ENCODE measurements around the gene NBAS. TPM values are rescaled to one million over a fixed set of nuclear protein-coding genes. Genes with fewer than 3 reads are reported as not detected.
A peak's percentile ranks its signal among the peaks of the same experiment; 100 is the strongest.

NBAS gene
- total and polyA plus RNA-seq, 7 experiments from 2014 or later, result 18.6 to 41.6 (median 32.7) TPM

GRCh38 chr2:15570104-15570503 is 9.0 kb upstream of the NBAS start:
- Histone ChIP-seq H3K4me3 (ENCODE audit: low read length) (no peak overlapping the region), H3K4me1 (ENCODE audit: control insufficient read depth in 2 of 2, insufficient read depth in 2 of 2, low read length in 2 of 2) (no peaks in the 10 kb centered on the region), H3K36me3 (ENCODE audit: control insufficient read depth in 2 of 3, insufficient read depth in 3 of 3, low read length in 3 of 3) (no peaks in the 10 kb centered on the region), H3K27me3 (ENCODE audit: control insufficient read depth in 2 of 2, insufficient read depth in 2 of 2, low read length in 2 of 2) (no peaks in the 10 kb centered on the region), H3K27ac (ENCODE audit: low read depth, low read length) (no peak overlapping the region), H3K9me3 (ENCODE audit: control insufficient read depth in 2 of 3, low read length in 3 of 3) (no peaks in the 10 kb centered on the region)
- ChIA-PET CTCF (no interaction called here), POLR2A (no interaction called here)
- no peak for ATAC-seq
- Mint-ChIP-seq H3K36me3 (no peaks in the 10 kb centered on the region), H3K27ac (no peak overlapping the region), H3K27me3 (peaks cover 0 to 14% (median 6%) of the 10 kb centered on the region in 5 donors), H3K4me1 (no peaks in the 10 kb centered on the region), H3K9me3 (no peaks in the 10 kb centered on the region), H3K4me3 (no peak overlapping the region)
- DNase-seq, result no peak
- intact Hi-C loops (cut with micrococcal nuclease), result loop anchor here (10.0 kb wide), 3 partner anchors 85 to 935 kb away; partner anchors contain the start of gene LRATD1 (in 1 of the 2)

GRCh38 chr2:15568874-15569273 is 7.7 kb upstream of the NBAS start:
- H3K27me3 Mint-ChIP-seq, result peaks cover 4 to 16% (median 6%) of the 10 kb centered on the region in 5 donors
- no peaks in the 10 kb centered on the region for H3K9me3 Mint-ChIP-seq
- no peaks in the 10 kb centered on the region for H3K9me3 ChIP-seq (ENCODE audit: control insufficient read depth in 2 of 3, low read length in 3 of 3)

GRCh38 chr2:15566912-15567311 is 5.8 kb upstream of the NBAS start:
- Histone ChIP-seq H3K4me1 (ENCODE audit: control insufficient read depth in 2 of 2, insufficient read depth in 2 of 2, low read length in 2 of 2) (peaks cover 0 to 9% of the 10 kb centered on the region in 2 donors), H3K9me3 (ENCODE audit: control insufficient read depth in 2 of 3, low read length in 3 of 3) (no peaks in the 10 kb centered on the region), H3K27me3 (ENCODE audit: control insufficient read depth in 2 of 2, insufficient read depth in 2 of 2, low read length in 2 of 2) (no peaks in the 10 kb centered on the region), H3K4me3 (ENCODE audit: low read length) (no peak overlapping the region), H3K36me3 (ENCODE audit: control insufficient read depth in 2 of 3, insufficient read depth in 3 of 3, low read length in 3 of 3) (no peaks in the 10 kb centered on the region), H3K27ac (ENCODE audit: low read depth, low read length) (no peak overlapping the region)
- Mint-ChIP-seq H3K4me3 (no peak overlapping the region), H3K9me3 (peaks cover 0 to 2% (median 0%) of the 10 kb centered on the region in 11 donors), H3K27me3 (peaks cover 4 to 16% (median 6%) of the 10 kb centered on the region in 5 donors), H3K27ac (no peak overlapping the region), H3K36me3 (no peaks in the 10 kb centered on the region), H3K4me1 (peaks cover 7 to 18% (median 15%) of the 10 kb centered on the region in 7 donors)
- ChIA-PET CTCF (interaction anchor here (0.7 kb wide), 1 partner anchor 22 kb away, joined by 3 read pairs; no protein-coding TSS in a partner anchor), POLR2A (interaction anchor here (0.7 kb wide), 1 partner anchor 17 kb away, joined by 3 read pairs; no protein-coding TSS in a partner anchor)
- DNase-seq (no peak), ATAC-seq (no peak)
- intact Hi-C loops (cut with micrococcal nuclease), result no loop called here

More at GRCh38 chr2:15568874-15569273, 7.7 kb upstream of the NBAS start:
- no peaks in the 10 kb centered on the region for H3K36me3 Mint-ChIP-seq
- H3K27ac ChIP-seq (ENCODE audit: low read depth, low read length), result no peak overlapping the region
- H3K4me3 ChIP-seq (ENCODE audit: low read length), result no peak overlapping the region
- CTCF ChIA-PET, result no interaction called here
- H3K4me1 Mint-ChIP-seq, result no peaks in the 10 kb centered on the region
- H3K4me1 ChIP-seq (ENCODE audit: control insufficient read depth in 2 of 2, insufficient read depth in 2 of 2, low read length in 2 of 2), result no peaks in the 10 kb centered on the region
- no peaks in the 10 kb centered on the region for H3K27me3 ChIP-seq (ENCODE audit: control insufficient read depth in 2 of 2, insufficient read depth in 2 of 2, low read length in 2 of 2)
- H3K4me3 Mint-ChIP-seq, result no peak overlapping the region
- intact Hi-C loops (cut with micrococcal nuclease), result no loop called here
- DNase-seq, result no peak
- POLR2A ChIA-PET, result no interaction called here
- no peak overlapping the region for H3K27ac Mint-ChIP-seq
- ATAC-seq, result no peak
- no peaks in the 10 kb centered on the region for H3K36me3 ChIP-seq (ENCODE audit: control insufficient read depth in 2 of 3, insufficient read depth in 3 of 3, low read length in 3 of 3)

- Mint-ChIP-seq H3K27ac (no peak overlapping the region), H3K4me3 (no peak overlapping the region), H3K4me1 (peaks cover 12 to 23% (median 23%) of the 10 kb centered on the region in 7 donors), H3K27me3 (peaks cover 4 to 16% (median 6%) of the 10 kb centered on the region in 5 donors), H3K9me3 (peaks cover 0 to 2% (median 0%) of the 10 kb centered on the region in 11 donors), H3K36me3 (no peaks in the 10 kb centered on the region)
- no peak for DNase-seq
- peaks cover 0 to under 1% (median 0%) of the 10 kb centered on the region in 3 experiments for H3K36me3 ChIP-seq (ENCODE audit: control insufficient read depth in 2 of 3, insufficient read depth in 3 of 3, low read length in 3 of 3)
- POLR2A ChIA-PET, result no interaction called here
- intact Hi-C loops (cut with micrococcal nuclease), result no loop called here
- CTCF ChIA-PET, result no interaction called here
- ATAC-seq, result no peak
- H3K27ac ChIP-seq (ENCODE audit: low read depth, low read length), result no peak overlapping the region
- H3K4me3 ChIP-seq (ENCODE audit: low read length), result no peak overlapping the region
- H3K9me3 ChIP-seq (ENCODE audit: control insufficient read depth in 2 of 3, low read length in 3 of 3), result no peaks in the 10 kb centered on the region
- peaks cover 0 to 9% of the 10 kb centered on the region in 2 donors for H3K4me1 ChIP-seq (ENCODE audit: control insufficient read depth in 2 of 2, insufficient read depth in 2 of 2, low read length in 2 of 2)
- H3K27me3 ChIP-seq (ENCODE audit: control insufficient read depth in 2 of 2, insufficient read depth in 2 of 2, low read length in 2 of 2), result no peaks in the 10 kb centered on the region
These were observed 5.0 kb upstream of the NBAS start for GRCh38 chr2:15565994-15566671.

- H3K4me3 Mint-ChIP-seq, result no peak overlapping the region
- ATAC-seq (no peak), DNase-seq (no peak)
- H3K36me3 Mint-ChIP-seq, result no peaks in the 10 kb centered on the region
- H3K27me3 Mint-ChIP-seq, result peaks cover 4 to 14% (median 6%) of the 10 kb centered on the region in 5 donors
- CTCF ChIA-PET, result no interaction called here
- H3K27ac Mint-ChIP-seq, result no peak overlapping the region
- POLR2A ChIA-PET, result no interaction called here
- H3K4me3 ChIP-seq (ENCODE audit: low read length), result no peak overlapping the region
- H3K27me3 ChIP-seq (ENCODE audit: control insufficient read depth in 2 of 2, insufficient read depth in 2 of 2, low read length in 2 of 2), result no peaks in the 10 kb centered on the region
- H3K9me3 Mint-ChIP-seq, result peaks cover 0 to 2% (median 0%) of the 10 kb centered on the region in 11 donors
- H3K4me1 Mint-ChIP-seq, result peaks cover 12 to 29% (median 24%) of the 10 kb centered on the region in 7 donors
- intact Hi-C loops (cut with micrococcal nuclease), result no loop called here
- H3K4me1 ChIP-seq (ENCODE audit: control insufficient read depth in 2 of 2, insufficient read depth in 2 of 2, low read length in 2 of 2), result peaks cover 0 to 9% of the 10 kb centered on the region in 2 donors
- peaks cover 0 to 8% (median 0%) of the 10 kb centered on the region in 3 experiments for H3K36me3 ChIP-seq (ENCODE audit: control insufficient read depth in 2 of 3, insufficient read depth in 3 of 3, low read length in 3 of 3)
- no peaks in the 10 kb centered on the region for H3K9me3 ChIP-seq (ENCODE audit: control insufficient read depth in 2 of 3, low read length in 3 of 3)
- H3K27ac ChIP-seq (ENCODE audit: low read depth, low read length), result no peak overlapping the region
These were observed 4.3 kb upstream of the NBAS start for GRCh38 chr2:15565392-15565791.

GRCh38 chr2:15563227-15564100 is 2.3 kb upstream of the NBAS start:
- POLR2A ChIA-PET, result interaction anchor here (1.1 kb wide), 1 partner anchor 29 kb away, joined by 3 read pairs; the partner anchor contains the start of gene DDX1
- no peak overlapping the region for H3K4me3 ChIP-seq (ENCODE audit: low read length)
- peaks cover 23 to 45% (median 41%) of the 10 kb centered on the region in 7 donors for H3K4me1 Mint-ChIP-seq
- DNase-seq (no peak), ATAC-seq (no peak)
- no peaks in the 10 kb centered on the region for H3K36me3 Mint-ChIP-seq
- H3K27me3 ChIP-seq (ENCODE audit: control insufficient read depth in 2 of 2, insufficient read depth in 2 of 2, low read length in 2 of 2), result no peaks in the 10 kb centered on the region
- no peaks in the 10 kb centered on the region for H3K9me3 ChIP-seq (ENCODE audit: control insufficient read depth in 2 of 3, low read length in 3 of 3)
- peak overlapping the region in 5 of 10 donors; percentile 23 to 93 (median 39) for H3K4me3 Mint-ChIP-seq
- peaks cover 4 to 17% of the 10 kb centered on the region in 2 donors for H3K4me1 ChIP-seq (ENCODE audit: control insufficient read depth in 2 of 2, insufficient read depth in 2 of 2, low read length in 2 of 2)
- no peak overlapping the region for H3K27ac ChIP-seq (ENCODE audit: low read depth, low read length)
- peak overlapping the region in 7 of 9 donors; percentile 22 to 94 (median 76) for H3K27ac Mint-ChIP-seq
- intact Hi-C loops (cut with micrococcal nuclease), result loop anchor here in 1 of 2 donors (5.0 kb wide), 1 partner anchor 261 kb away; no protein-coding TSS in a partner anchor
- CTCF ChIA-PET, result no interaction called here
- peaks cover 0 to 2% (median 0%) of the 10 kb centered on the region in 11 donors for H3K9me3 Mint-ChIP-seq
- H3K27me3 Mint-ChIP-seq, result peaks cover 0 to 9% (median 4%) of the 10 kb centered on the region in 5 donors
- peaks cover 0 to 8% (median 0%) of the 10 kb centered on the region in 3 experiments for H3K36me3 ChIP-seq (ENCODE audit: control insufficient read depth in 2 of 3, insufficient read depth in 3 of 3, low read length in 3 of 3)
